MCF 10A (cell line): Measurements from ENCODE around the gene RWDD4. TPM values are rescaled to one million over a fixed set of nuclear protein-coding genes. Genes with fewer than 3 reads are reported as not detected.

Source experiments
- BruUV-seq: library from RNA; stranded (reverse); fragments of 400-500 nt; replicated peaks from 2 replicates; lab custom pipeline; 2021; lab: Mats Ljungman, UMichigan
- CTCF ChIA-PET: fragments of 300-600 bp; sonication (Branson Sonifier 250); formaldehyde crosslinking; extraction: SDS; loops from one replicate; lab custom pipeline; 2021; ENCODE audit warnings: antibody characterized with exemption, inconsistent platforms; lab: Yijun Ruan, JAX
- POLR2A ChIA-PET: fragments of 300-600, 350-650 bp; sonication (Branson Sonifier 250); formaldehyde crosslinking; extraction: SDS; loops from one replicate; lab custom pipeline; 2020; ENCODE audit warnings: antibody characterized with exemption, inconsistent platforms; lab: Yijun Ruan, JAX
- DNase-seq: peaks from one replicate; pipeline ENCODE4 v3.0.0-alpha.2; 2018; ENCODE audit not compliant: unreplicated experiment
- H3K27ac Mint-ChIP-seq: one replicate; pipeline ENCODE4 v1.8.0; 2022; ENCODE audit warnings: mild to moderate bottlenecking, low read depth, mixed read lengths; ENCODE audit not compliant: unreplicated experiment
- H3K27me3 Mint-ChIP-seq: one replicate; pipeline ENCODE4 v1.8.0; 2022; ENCODE audit warnings: mixed read lengths; ENCODE audit not compliant: insufficient read depth, unreplicated experiment
- H3K36me3 Mint-ChIP-seq: one replicate; pipeline ENCODE4 v1.8.0; 2022; ENCODE audit warnings: mild to moderate bottlenecking, moderate library complexity, mixed read lengths; ENCODE audit not compliant: insufficient read depth, unreplicated experiment
- H3K4me1 Mint-ChIP-seq: one replicate; pipeline ENCODE4 v1.8.0; 2022; ENCODE audit warnings: mixed read lengths; ENCODE audit not compliant: insufficient read depth, unreplicated experiment
- H3K4me3 Mint-ChIP-seq: one replicate; pipeline ENCODE4 v1.8.0; 2022; ENCODE audit warnings: mild to moderate bottlenecking, moderate library complexity, mixed read lengths; ENCODE audit not compliant: unreplicated experiment
- H3K9me3 Mint-ChIP-seq: one replicate; pipeline ENCODE4 v1.8.0; 2022; ENCODE audit warnings: mixed read lengths; ENCODE audit not compliant: unreplicated experiment
- CTCF ChIP-seq: fragments of 200-600 bp; IDR thresholded peaks from one replicate; pipeline ENCODE4 v1.8.0; 2022; ENCODE audit warnings: antibody characterized with exemption, mild to moderate bottlenecking; ENCODE audit not compliant: unreplicated experiment
- intact Hi-C: fragments of 100-400 bp; cut with micrococcal nuclease; formaldehyde crosslinking; loops from 2 replicates; pipeline ENCODE4 v1.14.1; 2022
- total RNA-seq: library from RNA; stranded (reverse); gene quantifications from 2 replicates; pipeline ENCODE4 v1.2.3, GENCODE V29; 2022

The RWDD4 gene
- total RNA-seq, 1 experiment from 2014 or later: 26.1 TPM

- Mint-ChIP-seq H3K9me3 (no peaks in the 10 kb centered on the region), H3K4me1 (peaks cover 14% of the 10 kb centered on the region), H3K27ac (peak overlapping the region; percentile 3), H3K4me3 (no peak overlapping the region), H3K27me3 (no peaks in the 10 kb centered on the region), H3K36me3 (no peaks in the 10 kb centered on the region)
- ChIA-PET POLR2A (interaction anchor here (0.6 to 2.8 kb wide), 4 partner anchors 11 to 88 kb away, joined by 3 to 8 read pairs (median 4); no protein-coding TSS in a partner anchor), CTCF (interaction anchor here (1.0 to 1.1 kb wide), 2 partner anchors 22 to 72 kb away, joined by 3 read pairs; no protein-coding TSS in a partner anchor)
- DNase-seq: no peak
- TF ChIP-seq CTCF: no peak
- BruUV-seq: no TSS peak
- intact Hi-C loops: loop anchor here (5.0 kb wide), 1 partner anchor 133 kb away; no protein-coding TSS in a partner anchor
Observed at GRCh38 chr4:183635741-183636140, 23.2 kb downstream of the RWDD4 start.

GRCh38 chr4:183635321-183635720 is 23.7 kb downstream of the RWDD4 start:
- intact Hi-C loops: loop anchor here (5.0 kb wide), 1 partner anchor 133 kb away; no protein-coding TSS in a partner anchor

GRCh38 chr4:183633476-183634400 is 25.2 kb downstream of the RWDD4 start:
- DNase-seq: no peak
- no peak for TF ChIP-seq CTCF
- Mint-ChIP-seq H3K27ac (peak overlapping the region; percentile 12), H3K4me3 (no peak overlapping the region), H3K36me3 (no peaks in the 10 kb centered on the region), H3K27me3 (no peaks in the 10 kb centered on the region), H3K4me1 (peaks cover 12% of the 10 kb centered on the region), H3K9me3 (no peaks in the 10 kb centered on the region)
- ChIA-PET CTCF (no interaction called here), POLR2A (no interaction called here)
- no TSS peak for BruUV-seq
- intact Hi-C loops: no loop called here

More at GRCh38 chr4:183635321-183635720, 23.7 kb downstream of the RWDD4 start:
- Mint-ChIP-seq H3K9me3 (no peaks in the 10 kb centered on the region), H3K27me3 (no peaks in the 10 kb centered on the region), H3K27ac (no peak overlapping the region), H3K36me3 (no peaks in the 10 kb centered on the region), H3K4me3 (no peak overlapping the region), H3K4me1 (peaks cover 14% of the 10 kb centered on the region)
- BruUV-seq: no TSS peak
- POLR2A ChIA-PET: interaction anchor here (0.6 to 2.8 kb wide), 2 partner anchors 11 to 88 kb away, joined by 3 to 8 read pairs; no protein-coding TSS in a partner anchor
- CTCF ChIA-PET: interaction anchor here (1.0 kb wide), 1 partner anchor 72 kb away, joined by 3 read pairs; no protein-coding TSS in a partner anchor
- no peak for TF ChIP-seq CTCF
- no peak for DNase-seq

GRCh38 chr4:183632689-183633088 is 26.3 kb downstream of the RWDD4 start:
- POLR2A ChIA-PET: no interaction called here
- BruUV-seq: no TSS peak

More at GRCh38 chr4:183632689-183633088, 26.3 kb downstream of the RWDD4 start:
- TF ChIP-seq CTCF: no peak
- Mint-ChIP-seq H3K27ac (no peak overlapping the region), H3K4me1 (peaks cover 6% of the 10 kb centered on the region), H3K27me3 (no peaks in the 10 kb centered on the region), H3K9me3 (no peaks in the 10 kb centered on the region), H3K36me3 (no peaks in the 10 kb centered on the region), H3K4me3 (no peak overlapping the region)
- intact Hi-C loops: no loop called here
- CTCF ChIA-PET: no interaction called here
- no peak for DNase-seq
